Measurements from ENCODE around the gene CALML3. TPM values are rescaled to one million over a fixed set of nuclear protein-coding genes. Genes with fewer than 3 reads are reported as not detected.

CALML3 gene
- total RNA-seq, 1 experiment from 2014 or later = not detected

DNA sequence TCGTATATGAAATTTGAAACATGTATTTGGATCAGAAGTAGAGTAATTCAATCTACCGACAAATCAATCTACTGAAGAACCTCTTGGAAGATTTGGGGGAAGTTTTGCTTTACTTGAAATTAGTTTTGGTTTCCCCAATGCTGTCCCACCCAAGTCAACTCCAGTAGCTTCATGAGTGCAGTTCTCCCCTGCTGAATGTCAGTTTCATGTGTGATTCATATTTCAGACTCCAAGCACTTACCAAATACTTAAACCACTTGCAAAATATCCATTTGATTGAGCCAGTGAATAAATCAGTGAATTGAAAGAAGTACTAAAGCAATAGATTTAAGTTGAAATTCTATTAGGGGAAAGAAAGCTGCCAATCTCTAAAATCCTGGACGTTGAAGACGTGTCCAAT is 34.7 kb upstream of the CALML3 start:
- in situ Hi-C loops (cut with HindIII; ENCODE audit: low pct_unique_long_range_greater_than_20kb, low sequenced_read_pairs) = no loop called here
- DNase-seq (ENCODE audit: low read depth) = no peak

DNA sequence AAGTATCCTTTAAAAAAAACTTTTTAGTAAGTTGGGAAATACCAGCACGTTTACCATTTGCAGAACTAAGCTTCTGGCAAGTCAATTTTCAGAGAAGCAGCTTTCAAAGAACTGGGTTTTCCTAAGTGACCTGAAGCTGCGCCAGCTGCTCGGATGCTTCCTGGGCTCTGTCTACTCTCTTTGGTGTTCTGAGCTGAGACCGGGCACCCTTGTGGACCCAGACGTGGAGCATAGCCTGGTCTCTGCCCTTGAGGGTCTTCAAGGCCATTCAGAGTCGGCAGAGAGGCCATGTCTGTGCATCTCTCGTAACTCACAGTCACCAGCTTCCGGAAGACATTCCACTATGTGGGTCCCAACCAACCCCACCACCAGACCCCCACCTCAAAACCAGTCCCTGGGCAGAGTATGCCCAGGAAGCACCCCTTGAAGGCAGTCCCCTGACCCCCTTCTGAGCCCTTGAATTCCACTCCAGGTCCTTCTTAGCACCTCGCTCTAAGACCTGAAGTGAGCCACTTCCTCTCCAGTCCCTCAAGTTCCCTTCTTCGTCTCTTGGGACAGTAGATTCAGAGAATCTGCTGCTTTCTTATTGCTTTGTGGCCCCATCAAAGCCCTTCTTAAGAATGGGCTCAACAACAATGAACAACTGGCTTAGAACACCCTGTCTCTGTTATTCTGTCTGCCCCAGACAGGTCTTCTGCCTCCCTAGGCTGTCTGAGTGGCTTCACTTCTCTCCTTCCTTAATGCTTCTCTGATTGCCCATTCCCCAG is 33.9 kb upstream of the CALML3 start:
- in situ Hi-C loops (cut with HindIII; ENCODE audit: low pct_unique_long_range_greater_than_20kb, low sequenced_read_pairs) = no loop called here
- no peak for DNase-seq (ENCODE audit: low read depth)

DNA sequence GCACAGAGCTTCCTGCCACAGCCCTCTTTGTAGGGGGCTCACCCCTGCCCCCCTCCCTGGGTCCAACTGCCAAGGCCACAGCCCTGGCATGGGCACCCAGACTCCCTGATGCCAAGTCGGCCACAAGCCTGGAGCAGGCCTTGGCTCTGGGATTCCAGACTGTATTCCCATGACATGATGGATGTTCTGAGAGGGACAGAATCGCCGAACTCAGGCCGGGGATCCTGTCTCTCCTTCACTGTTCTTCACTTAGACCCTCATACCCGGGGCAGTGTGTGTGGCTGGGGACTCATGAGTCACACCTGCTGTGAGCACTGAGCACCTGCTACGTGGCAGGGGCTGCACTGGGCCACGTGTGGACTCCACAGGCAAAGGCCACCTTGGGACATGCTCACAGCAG is 33.3 kb upstream of the CALML3 start:
- in situ Hi-C loops (cut with HindIII; ENCODE audit: low pct_unique_long_range_greater_than_20kb, low sequenced_read_pairs) = no loop called here

DNA sequence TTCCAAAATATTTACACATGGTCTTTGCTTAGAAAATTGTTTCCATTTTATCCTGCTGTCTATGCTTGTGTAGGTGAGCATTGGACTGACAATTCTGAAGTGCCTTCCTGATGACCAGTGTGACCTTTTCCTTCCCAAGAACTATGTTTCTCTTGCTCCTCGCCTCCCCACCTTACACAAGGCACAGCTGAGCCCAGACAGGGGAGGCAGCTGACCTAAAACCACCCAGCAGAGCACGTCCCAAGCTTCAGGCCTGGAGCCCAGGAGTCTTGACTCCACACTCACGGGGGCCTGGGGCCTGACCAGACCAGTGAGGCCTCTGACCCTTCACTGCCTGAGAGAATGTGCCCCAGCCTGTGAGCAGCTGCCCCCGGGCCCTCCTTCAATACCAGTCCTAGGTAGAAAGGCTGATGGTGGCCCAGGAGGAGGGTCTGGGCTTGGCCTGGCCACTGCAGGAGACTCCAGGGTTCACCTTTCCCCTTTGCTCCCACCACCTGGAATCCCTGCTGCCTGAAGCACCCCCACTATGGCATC is 32.4 kb upstream of the CALML3 start:
- DNase-seq (ENCODE audit: low read depth) = no peak
- in situ Hi-C loops (cut with HindIII; ENCODE audit: low pct_unique_long_range_greater_than_20kb, low sequenced_read_pairs) = no loop called here

More for the DNA sequence above, 33.3 kb upstream of the CALML3 start:
- DNase-seq (ENCODE audit: low read depth) = no peak

DNA sequence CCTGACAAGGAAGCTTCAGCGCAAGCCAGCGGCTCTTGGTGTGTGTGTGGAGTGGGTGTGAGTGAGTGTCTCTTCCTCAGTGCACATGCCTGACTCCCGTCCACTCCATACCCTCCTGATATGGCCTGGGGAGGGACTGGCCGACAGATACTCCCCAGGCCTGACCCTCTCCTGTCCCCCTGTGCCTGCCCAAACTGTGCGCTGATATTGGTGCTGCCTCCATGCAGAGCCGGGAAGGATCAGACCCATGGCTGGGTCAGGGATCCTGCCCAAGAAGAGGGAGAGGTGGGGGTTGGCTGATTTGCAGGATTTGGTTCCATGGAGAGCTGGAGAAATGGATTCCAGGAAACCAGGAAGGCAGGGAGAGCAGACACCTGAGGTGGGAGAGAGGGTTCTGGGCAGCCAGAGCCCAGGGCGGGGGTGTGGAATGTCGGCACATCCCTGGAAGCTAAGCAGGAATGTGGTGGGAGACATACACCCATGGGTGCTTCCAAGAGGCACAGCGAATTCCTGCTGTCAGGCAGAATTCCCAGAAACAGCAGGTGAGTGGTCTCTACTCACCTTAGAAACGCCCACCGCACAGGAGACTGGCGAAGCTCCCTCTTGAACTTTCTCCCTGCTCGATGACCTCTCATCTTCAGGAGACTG is 31.7 kb upstream of the CALML3 start:
- DNase-seq (ENCODE audit: low read depth) = no peak
- in situ Hi-C loops (cut with HindIII; ENCODE audit: low pct_unique_long_range_greater_than_20kb, low sequenced_read_pairs) = no loop called here

DNA sequence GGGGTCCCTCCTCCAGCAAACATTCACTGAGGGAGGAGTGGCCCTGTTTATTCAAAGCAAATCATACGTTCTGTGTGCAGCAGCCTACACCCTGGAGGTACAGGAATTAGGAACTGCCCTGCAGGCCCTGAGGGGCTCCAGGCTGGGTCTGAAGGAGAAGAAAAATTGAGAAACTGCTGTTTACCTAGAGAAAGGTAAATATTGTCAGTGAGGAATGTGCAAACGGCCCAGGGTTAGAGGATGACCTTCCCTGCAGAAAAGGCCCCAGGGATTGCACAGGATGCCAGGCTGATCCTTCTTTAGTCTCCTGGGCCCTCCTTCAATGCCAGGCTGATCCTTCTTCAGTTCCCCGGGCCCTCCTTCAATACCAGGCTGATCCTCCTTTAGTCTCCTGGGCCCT is 31.1 kb upstream of the CALML3 start:
- no peak for DNase-seq (ENCODE audit: low read depth)

DNA sequence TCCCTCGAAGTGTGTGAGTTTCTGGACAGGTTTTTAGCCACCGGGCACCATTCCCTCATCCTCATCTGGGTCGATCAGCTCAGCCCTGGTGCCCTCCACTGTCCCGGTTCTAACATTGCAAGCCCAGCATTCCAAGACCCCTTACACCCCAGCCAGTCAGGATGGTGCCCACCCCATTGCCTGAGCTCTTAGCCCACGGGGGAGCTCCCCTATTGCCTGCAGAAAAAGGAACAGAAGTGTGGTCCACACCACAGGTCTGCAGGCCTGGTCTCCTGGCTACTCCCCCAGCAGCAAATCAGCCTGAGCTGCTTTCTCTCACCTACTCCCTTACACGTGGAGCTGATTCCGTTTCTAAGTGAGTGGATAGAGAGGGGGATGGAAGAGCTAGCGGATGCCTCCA is 30.1 kb upstream of the CALML3 start:
- in situ Hi-C loops (cut with HindIII; ENCODE audit: low pct_unique_long_range_greater_than_20kb, low sequenced_read_pairs) = no loop called here
- no peak for DNase-seq (ENCODE audit: low read depth)

More for the DNA sequence above, 31.1 kb upstream of the CALML3 start:
- in situ Hi-C loops (cut with HindIII; ENCODE audit: low pct_unique_long_range_greater_than_20kb, low sequenced_read_pairs) = no loop called here

DNA sequence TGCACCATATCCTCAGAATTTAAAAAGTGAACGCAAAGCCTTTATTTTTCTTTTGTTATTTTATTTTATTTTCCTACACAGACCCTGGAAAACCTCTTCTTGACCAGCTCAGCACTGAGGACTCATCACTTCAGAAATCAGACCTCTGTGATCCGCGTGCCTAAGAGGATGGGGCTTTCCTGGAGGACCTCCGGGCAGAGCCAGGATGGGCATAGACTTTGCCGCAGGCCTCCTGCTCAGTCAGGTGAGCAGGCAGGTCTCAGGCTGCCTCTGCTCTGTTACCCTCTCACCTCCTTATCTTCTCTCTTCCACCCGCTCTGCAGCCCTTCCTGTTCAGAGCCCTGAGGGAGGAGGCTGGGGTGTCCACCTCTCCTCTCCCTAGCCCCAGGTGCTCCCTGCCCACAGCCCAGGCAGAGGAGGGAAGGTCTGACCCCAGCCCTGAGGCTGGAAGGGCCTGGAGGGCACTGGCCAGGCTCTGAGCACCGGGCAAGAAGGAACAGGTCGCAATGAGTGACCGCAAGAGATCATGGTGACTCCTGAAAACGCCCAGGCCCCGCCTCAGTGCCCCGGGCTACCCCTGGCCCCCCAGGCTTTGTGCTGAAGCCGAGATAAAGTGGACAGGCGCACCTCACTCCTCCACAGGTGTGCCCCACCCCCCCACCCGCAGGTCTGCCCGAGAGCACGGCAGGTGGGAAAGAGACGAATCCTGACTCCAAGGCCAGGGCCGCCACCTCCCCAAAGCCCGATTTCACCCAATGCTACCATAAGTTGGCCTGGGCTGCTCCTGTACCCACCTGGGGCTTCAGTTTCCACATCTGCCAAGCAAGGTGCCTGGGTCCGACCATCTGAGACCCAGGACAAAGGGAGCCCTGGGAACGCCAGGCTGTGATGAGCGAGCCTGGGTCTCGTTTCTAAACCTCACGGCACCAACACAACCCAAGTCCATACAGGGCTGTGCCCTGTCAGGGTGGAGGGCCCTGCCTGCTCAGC is 28.2 kb upstream of the CALML3 start:
- in situ Hi-C loops (cut with HindIII; ENCODE audit: low pct_unique_long_range_greater_than_20kb, low sequenced_read_pairs) = no loop called here
- no peak for DNase-seq (ENCODE audit: low read depth)

DNA sequence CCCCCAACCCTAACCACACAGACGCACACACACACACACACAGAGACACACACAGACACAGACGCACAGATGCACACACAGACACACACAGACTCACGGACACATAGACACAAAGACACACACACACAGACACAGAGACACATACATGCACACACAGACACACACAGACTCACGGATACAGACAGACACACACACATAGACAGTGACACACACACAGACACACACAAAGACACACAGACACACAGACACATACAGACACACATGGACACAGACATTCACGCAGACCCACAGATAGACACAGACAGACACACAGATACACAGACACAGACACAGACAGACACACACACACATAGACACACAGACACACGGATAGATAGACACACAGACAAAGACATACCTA is 27.5 kb upstream of the CALML3 start:
- in situ Hi-C loops (cut with HindIII; ENCODE audit: low pct_unique_long_range_greater_than_20kb, low sequenced_read_pairs) = no loop called here

DNA sequence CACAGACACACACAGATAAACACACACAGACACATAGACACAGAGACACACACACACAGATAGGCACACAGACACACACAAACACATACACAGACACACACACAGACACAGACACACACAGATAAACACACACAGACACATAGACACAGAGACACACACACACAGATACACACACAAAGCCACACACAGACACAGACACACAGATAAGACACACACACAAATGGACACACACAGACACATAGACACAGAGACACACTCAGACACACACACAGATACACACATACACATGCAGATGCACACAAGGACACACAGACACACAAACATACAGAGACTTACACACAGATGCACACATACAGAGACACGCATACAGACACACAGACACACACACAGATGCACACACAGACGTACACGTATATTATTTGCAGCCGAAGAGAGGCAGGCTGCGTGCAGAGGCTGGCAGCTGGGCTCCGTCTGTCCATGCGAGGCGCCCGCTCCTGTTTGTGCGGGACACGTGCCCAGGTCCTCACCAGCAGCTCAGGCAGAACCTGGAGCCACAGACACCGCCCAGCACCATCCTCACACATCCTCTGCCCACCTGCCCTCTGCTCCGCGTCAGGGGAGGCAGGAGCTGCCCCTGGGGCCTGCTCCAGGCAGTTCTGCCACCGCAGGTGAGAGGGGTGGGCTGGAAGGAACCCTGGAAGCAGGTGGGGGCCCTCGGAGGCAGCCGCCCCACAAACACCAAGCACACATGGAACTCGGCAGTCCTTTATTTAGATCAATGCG is 26.6 kb upstream of the CALML3 start:
- DNase-seq (ENCODE audit: low read depth) = no peak
- in situ Hi-C loops (cut with HindIII; ENCODE audit: low pct_unique_long_range_greater_than_20kb, low sequenced_read_pairs) = no loop called here

More for the DNA sequence above, 27.5 kb upstream of the CALML3 start:
- no peak for DNase-seq (ENCODE audit: low read depth)

DNA sequence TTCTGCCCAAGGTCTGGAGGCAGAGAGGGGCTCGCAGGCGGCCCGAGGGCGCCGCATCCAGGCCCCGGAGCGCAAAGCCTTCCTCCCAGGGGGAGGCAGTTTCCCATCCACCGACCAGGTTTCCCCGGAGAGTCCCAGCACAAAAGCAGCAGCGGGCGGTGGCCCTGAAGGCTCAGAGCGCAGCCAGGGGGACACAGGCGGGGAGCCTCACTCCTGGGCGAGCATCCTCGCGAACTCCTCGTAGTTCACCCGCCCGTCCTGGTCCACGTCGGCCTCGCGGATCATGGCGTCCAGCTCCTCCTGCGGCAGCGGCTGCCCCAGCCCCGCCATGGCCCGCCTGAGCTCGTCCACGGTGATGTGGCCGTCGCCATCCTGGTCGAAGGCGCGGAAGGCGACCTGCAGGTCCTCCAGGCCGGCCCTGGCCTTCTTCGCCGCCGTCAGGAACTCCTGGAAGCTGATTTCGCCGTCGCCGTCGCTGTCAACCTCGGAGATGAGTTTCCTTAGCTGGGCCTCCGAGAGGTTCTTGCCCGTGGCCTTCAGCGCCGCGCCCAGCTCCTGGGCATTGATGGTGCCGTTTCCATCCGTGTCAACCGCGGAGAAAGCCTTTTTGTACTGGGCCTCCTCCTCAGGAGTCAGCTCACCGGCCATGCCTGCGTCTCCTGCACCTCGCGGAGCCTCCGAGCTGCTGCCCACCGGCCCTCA is 25.8 kb upstream of the CALML3 start:
- in situ Hi-C loops (cut with HindIII; ENCODE audit: low pct_unique_long_range_greater_than_20kb, low sequenced_read_pairs) = no loop called here
- no peak for DNase-seq (ENCODE audit: low read depth)

DNA sequence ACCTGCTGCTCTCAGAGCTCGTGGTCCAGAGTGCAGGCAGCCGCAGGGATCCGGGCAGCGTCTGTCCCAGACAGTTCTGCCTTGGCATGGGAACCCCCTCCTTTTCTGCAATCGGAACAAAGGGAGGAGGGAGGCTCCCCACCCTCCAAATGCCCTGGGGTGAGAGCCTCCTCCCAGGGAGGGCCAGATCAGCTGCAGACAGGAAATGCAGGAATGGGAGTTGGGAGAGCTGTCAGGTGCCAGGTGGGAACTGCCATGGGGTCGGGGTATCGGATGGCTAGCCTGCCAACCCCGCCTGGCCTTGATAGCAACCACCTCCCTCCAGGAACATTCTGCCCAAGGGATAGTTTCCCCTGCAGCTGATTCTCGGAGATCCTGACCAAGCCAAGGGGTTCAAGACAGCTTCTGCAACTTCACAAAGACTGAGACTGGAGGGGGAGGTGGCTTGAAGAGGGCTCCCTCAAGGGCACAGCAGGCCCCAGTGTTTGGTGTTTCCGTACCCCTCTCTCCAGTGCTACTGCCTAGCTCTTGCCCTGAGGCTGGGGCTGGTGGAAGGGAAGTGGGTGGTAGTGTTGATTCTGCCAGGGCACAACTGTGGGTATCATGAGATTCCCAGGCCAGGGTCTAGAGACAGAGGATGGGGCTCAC is 25.1 kb upstream of the CALML3 start, which contains the start of gene CALML5:
CALML5 (minus strand) TSS at position 78 of the 648 bp plus-strand sequence. CDS start 132 bp downstream, outside the sequence.
- in situ Hi-C loops (cut with HindIII; ENCODE audit: low pct_unique_long_range_greater_than_20kb, low sequenced_read_pairs) = no loop called here
- DNase-seq (ENCODE audit: low read depth) = no peak

DNA sequence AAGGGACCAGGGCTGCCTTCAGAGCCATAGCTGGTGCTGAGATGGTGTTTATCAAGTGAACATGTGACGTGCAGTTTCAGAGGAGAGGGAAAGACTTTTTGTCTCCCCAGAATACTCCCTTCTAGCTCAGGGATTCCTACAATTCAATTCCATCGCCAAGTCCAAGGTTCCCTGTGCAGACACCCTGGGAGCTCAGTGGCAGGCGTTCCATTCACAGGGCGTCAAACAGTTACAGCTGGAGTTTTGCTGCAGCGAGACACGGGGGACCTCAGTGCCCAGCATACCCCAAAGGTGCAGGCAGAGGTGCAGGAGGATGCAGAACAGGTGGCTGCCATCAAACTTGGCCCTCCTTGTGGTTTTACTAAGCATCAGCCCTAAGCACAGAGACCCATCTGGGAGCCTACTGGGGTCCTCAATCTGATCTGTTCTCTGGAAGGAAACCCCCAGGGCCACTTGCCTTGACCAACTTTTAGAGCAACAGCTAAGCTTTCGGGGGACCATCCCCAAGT is 24.5 kb upstream of the CALML3 start:
- no peak for DNase-seq (ENCODE audit: low read depth)
- in situ Hi-C loops (cut with HindIII; ENCODE audit: low pct_unique_long_range_greater_than_20kb, low sequenced_read_pairs) = no loop called here

DNA sequence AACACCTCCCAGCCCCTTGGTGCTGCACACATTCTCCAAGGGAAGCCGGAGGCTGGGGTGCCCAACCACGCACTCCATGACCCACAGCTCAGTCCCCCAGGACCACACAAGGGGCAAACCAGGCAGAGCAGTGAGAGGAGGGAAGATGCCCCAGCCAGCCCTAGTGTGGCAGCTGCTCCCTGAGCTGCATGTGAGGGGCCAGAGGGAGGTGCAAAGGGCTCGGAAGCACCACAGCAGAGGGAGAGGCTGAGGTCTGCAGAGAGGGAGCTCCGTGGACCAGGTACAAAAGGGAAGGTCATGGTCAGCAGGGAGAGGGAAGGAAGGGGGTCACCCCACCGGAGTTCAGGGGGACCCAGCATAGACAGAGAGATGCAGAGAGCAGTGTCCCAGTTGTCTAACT is 23.9 kb upstream of the CALML3 start:
- in situ Hi-C loops (cut with HindIII; ENCODE audit: low pct_unique_long_range_greater_than_20kb, low sequenced_read_pairs) = no loop called here
- DNase-seq (ENCODE audit: low read depth) = no peak

DNA sequence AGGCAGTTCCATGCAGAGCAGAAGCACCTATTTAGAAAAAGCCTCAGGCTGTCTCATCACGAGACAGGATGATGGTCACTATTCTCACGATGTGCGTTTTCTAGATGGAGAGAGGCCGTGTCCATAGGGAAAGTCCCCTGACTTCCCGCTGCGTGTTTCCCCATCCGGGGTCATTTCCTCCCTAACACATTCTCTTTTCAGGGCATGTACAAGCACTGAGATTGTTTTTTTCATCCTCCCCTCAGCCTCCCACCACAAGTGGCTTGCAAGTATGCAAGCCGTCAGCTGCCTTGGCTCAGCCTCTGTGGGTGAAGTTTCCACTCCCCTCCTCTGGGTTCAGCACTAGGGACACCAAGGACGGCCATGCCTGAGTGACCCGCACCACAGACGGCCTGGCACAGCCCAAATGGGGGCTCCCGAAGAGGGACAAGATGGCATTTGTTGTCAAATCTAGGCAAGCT is 22.7 kb upstream of the CALML3 start:
- in situ Hi-C loops (cut with HindIII; ENCODE audit: low pct_unique_long_range_greater_than_20kb, low sequenced_read_pairs) = no loop called here
- no peak for DNase-seq (ENCODE audit: low read depth)

All from Caki2 (cell line).